Neural progenitor cell (in vitro differentiated cells): ENCODE results near the gene PEX6. TPM values are rescaled to one million over a fixed set of nuclear protein-coding genes. Genes with fewer than 3 reads are reported as not detected.

Experiments used
- DNase-seq: peaks from one replicate; pipeline ENCODE4 v3.0.0-alpha.2; 2016; ENCODE audit warnings: low spot score
- H2AFZ ChIP-seq: fragments of 200-600 bp; sonication (generic); replicated peaks from 2 replicates; pipeline ENCODE4 v1.6.1; 2016; ENCODE audit warnings: antibody characterized with exemption
- H3F3A ChIP-seq: fragments of 200-600 bp; sonication (generic); 2 replicates; pipeline ENCODE4 v1.6.1; 2016; ENCODE audit warnings: antibody characterized with exemption, low read depth
- H3K27ac ChIP-seq: fragments of 200-600 bp; sonication (generic); 2 replicates; pipeline ENCODE4 v1.5.1; 2016; ENCODE audit warnings: mild to moderate bottlenecking
- H3K27me3 ChIP-seq: fragments of 200-600 bp; sonication (generic); 2 replicates; pipeline ENCODE4 v1.6.1; 2016; ENCODE audit warnings: mild to moderate bottlenecking, moderate library complexity
- H3K36me3 ChIP-seq: fragments of 200-600 bp; sonication (generic); 2 replicates; pipeline ENCODE4 v1.5.1; 2016
- H3K4me1 ChIP-seq: fragments of 200-600 bp; sonication (generic); 2 replicates; pipeline ENCODE4 v1.6.1; 2016; ENCODE audit warnings: mixed run types
- H3K4me2 ChIP-seq: fragments of 200-600 bp; sonication (generic); 2 replicates; pipeline ENCODE4 v1.6.1; 2016
- H3K4me3 ChIP-seq: fragments of 200-600 bp; sonication (generic); 2 replicates; pipeline ENCODE4 v1.5.1; 2016
- H3K79me2 ChIP-seq: fragments of 200-600 bp; sonication (generic); 2 replicates; pipeline ENCODE4 v1.6.1; 2016; ENCODE audit warnings: low read depth
- H3K9ac ChIP-seq: fragments of 200-600 bp; sonication (generic); 2 replicates; pipeline ENCODE4 v1.6.1; 2016
- H3K9me3 ChIP-seq: fragments of 200-600 bp; sonication (generic); 2 replicates; pipeline ENCODE4 v1.5.1; 2016; ENCODE audit warnings: low read depth
- H4K20me1 ChIP-seq: fragments of 200-600 bp; sonication (generic); 2 replicates; pipeline ENCODE4 v1.6.1; 2016; ENCODE audit warnings: low read depth
- H3K27ac Mint-ChIP-seq: 3 replicates; pipeline ENCODE4 v1.8.0; 2021; ENCODE audit warnings: mixed read lengths
- H3K27me3 Mint-ChIP-seq: 2 replicates; pipeline ENCODE4 v1.8.0; 2022; ENCODE audit warnings: low read depth, mild to moderate bottlenecking, inconsistent platforms, moderate library complexity, mixed read lengths; ENCODE audit not compliant: insufficient read depth
- H3K36me3 Mint-ChIP-seq: 3 replicates; pipeline ENCODE4 v1.8.0; 2021; ENCODE audit warnings: mixed read lengths
- H3K4me1 Mint-ChIP-seq: 3 replicates; pipeline ENCODE4 v1.8.0; 2021; ENCODE audit warnings: mixed read lengths
- H3K4me3 Mint-ChIP-seq: 3 replicates; pipeline ENCODE4 v1.8.0; 2021; ENCODE audit warnings: mild to moderate bottlenecking, moderate library complexity, mixed read lengths
- H3K9me3 Mint-ChIP-seq: 3 replicates; pipeline ENCODE4 v1.8.0; 2020; ENCODE audit warnings: mixed read lengths
- CTCF ChIP-seq: fragments of 200-600 bp; sonication (generic); IDR thresholded peaks from 2 replicates; pipeline ENCODE4 v1.5.1; 2017; ENCODE audit warnings: antibody characterized with exemption, mild to moderate bottlenecking
- EZH2 ChIP-seq: fragments of 200-600 bp; sonication (generic); IDR thresholded peaks from 2 replicates; pipeline ENCODE4 v1.6.1; 2017; ENCODE audit warnings: antibody characterized with exemption, mild to moderate bottlenecking, moderate library complexity
- EZH2phosphoT487 ChIP-seq: fragments of 200-600 bp; sonication (generic); IDR thresholded peaks from 2 replicates; pipeline ENCODE4 v1.6.1; 2017; ENCODE audit warnings: antibody characterized with exemption
- total RNA-seq: library from RNA; depleted of rRNA; stranded (reverse); fragments of >200 nt; gene quantifications from 2 replicates; pipeline ENCODE4 v1.2.3, GENCODE V29; 2015; ENCODE audit warnings: low replicate concordance

Gene PEX6
- total RNA-seq, 1 donor from 2014 or later, result 11.3 TPM

GRCh38 chr6:42915732-42916131 is 63.2 kb downstream of the PEX6 start, which contains the start of gene PTCRA:
Gene PTCRA (plus strand): TSS chr6:42916053. CDS start chr6:42916070, 17 bp downstream.
- Mint-ChIP-seq H3K36me3 (no peaks in the 10 kb centered on the region), H3K4me3 (no peak within 1 kb of the TSS), H3K9me3 (no peaks in the 10 kb centered on the region), H3K4me1 (peaks cover 4% of the 10 kb centered on the region), H3K27me3 (peaks cover 5% of the 10 kb centered on the region), H3K27ac (no peak within 1 kb of the TSS)
- Histone ChIP-seq H3K9me3 (no peaks in the 10 kb centered on the region), H3K4me3 (no peak within 1 kb of the TSS), H3K27me3 (no peaks in the 10 kb centered on the region), H3K79me2 (no peaks in the 10 kb centered on the region), H4K20me1 (no peaks in the 10 kb centered on the region), H2AFZ (no peak within 1 kb of the TSS), H3K4me1 (no peaks in the 10 kb centered on the region), H3K4me2 (no peak within 1 kb of the TSS), H3K36me3 (no peaks in the 10 kb centered on the region), H3K27ac (no peak within 1 kb of the TSS), H3F3A (peaks cover 23% of the 10 kb centered on the region), H3K9ac (no peak within 1 kb of the TSS)
- TF ChIP-seq EZH2 (no peak), EZH2phosphoT487 (no peak), CTCF (no peak)
- no peak for DNase-seq

DNA sequence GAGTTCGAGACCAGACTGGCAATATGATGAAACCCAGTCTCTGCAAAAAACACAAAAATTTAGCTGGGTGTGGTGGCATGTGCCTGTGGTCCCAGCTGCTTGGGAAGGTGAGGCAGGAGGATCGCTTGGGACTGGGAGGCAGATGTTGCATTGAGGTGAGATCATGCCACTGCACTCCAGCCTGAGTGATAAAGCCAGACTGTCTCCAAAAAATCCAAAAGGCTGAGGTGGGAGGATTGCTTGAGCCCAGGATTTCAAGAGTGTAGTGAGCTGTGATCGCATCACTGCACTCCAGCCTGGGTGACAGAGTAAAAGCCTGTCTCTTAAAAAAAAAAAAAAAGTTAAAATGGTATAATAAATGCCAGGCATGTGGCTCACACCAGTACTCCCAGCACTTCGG is 64.4 kb downstream of the PEX6 start:
- Mint-ChIP-seq H3K4me3 (no peak overlapping the region), H3K27me3 (peaks cover 10% of the 10 kb centered on the region), H3K4me1 (peaks cover 4% of the 10 kb centered on the region), H3K27ac (no peak overlapping the region), H3K9me3 (no peaks in the 10 kb centered on the region), H3K36me3 (no peaks in the 10 kb centered on the region)
- Histone ChIP-seq H3K4me3 (no peak overlapping the region), H3K4me2 (no peak overlapping the region), H3F3A (peaks cover 28% of the 10 kb centered on the region), H3K9me3 (no peaks in the 10 kb centered on the region), H4K20me1 (no peaks in the 10 kb centered on the region), H3K79me2 (no peaks in the 10 kb centered on the region), H3K27ac (no peak overlapping the region), H3K27me3 (no peaks in the 10 kb centered on the region), H3K4me1 (no peaks in the 10 kb centered on the region), H3K9ac (no peak overlapping the region), H2AFZ (no peak overlapping the region), H3K36me3 (no peaks in the 10 kb centered on the region)
- DNase-seq, result no peak
- TF ChIP-seq CTCF (no peak), EZH2phosphoT487 (no peak), EZH2 (no peak)

Other genes starting within 250 kb of the PEX6 start
- 40.1 and 40.4 TPM in 2 replicates for gene TBCC, start 233.1 kb downstream of the PEX6 start, total RNA-seq
- gene BICRAL, start 197.1 kb downstream of the PEX6 start, total RNA-seq, result 8.6 TPM in 2 replicates
- 92.0 and 106 TPM in 2 replicates for gene RPL7L1, start 99.6 kb downstream of the PEX6 start, total RNA-seq
- not detected in 2 replicates for gene PTCRA, start 63.1 kb downstream of the PEX6 start, total RNA-seq
- gene CNPY3, start 49.7 kb downstream of the PEX6 start, total RNA-seq, result 38.0 and 65.4 TPM in 2 replicates
- 0.50 TPM in 1 of 2 replicates, not detected in the other for gene GNMT, start 18.4 kb downstream of the PEX6 start, total RNA-seq
- gene PPP2R5D, start 5.4 kb upstream of the PEX6 start, total RNA-seq, result 75.0 and 103 TPM in 2 replicates
- gene MEA1, start 34.8 kb upstream of the PEX6 start, total RNA-seq, result 73.1 and 88.3 TPM in 2 replicates
- 122 and 165 TPM in 2 replicates for gene KLHDC3, start 35.1 kb upstream of the PEX6 start, total RNA-seq
- gene RRP36, start 42.4 kb upstream of the PEX6 start, total RNA-seq, result 77.8 and 93.3 TPM in 2 replicates
- gene CUL7, start 74.7 kb upstream of the PEX6 start, total RNA-seq, result 23.1 and 43.7 TPM in 2 replicates
- gene MRPL2, start 80.3 kb upstream of the PEX6 start, total RNA-seq, result 20.7 and 31.7 TPM in 2 replicates
- 12.6 and 28.2 TPM in 2 replicates for gene KLC4, start 80.5 kb upstream of the PEX6 start, total RNA-seq
- 68.0 and 155 TPM in 2 replicates for gene PTK7, start 97.1 kb upstream of the PEX6 start, total RNA-seq
- 15.0 and 35.6 TPM in 2 replicates for gene SRF, start 192.1 kb upstream of the PEX6 start, total RNA-seq
- gene CUL9, start 203.0 kb upstream of the PEX6 start, total RNA-seq, result 14.1 and 25.9 TPM in 2 replicates